Activated B cell treated with CpG ODN at 0.5 μM for 24 hours (primary cell): ENCODE measurements around the gene NOS1AP. TPM values are rescaled to one million over a fixed set of nuclear protein-coding genes. Genes with fewer than 3 reads are reported as not detected.

ENCODE experiments used
- ATAC-seq: fragments of 200-7000 bp; cut with Tn5 transposase; one replicate; pipeline ENCODE4 v1.10.0; 2021; ENCODE audit warnings: low read depth, mild to moderate bottlenecking, moderate library complexity
- CTCF ChIA-PET: fragments of 350-600 bp; sonication (Branson Sonifier 250); formaldehyde crosslinking; loops from one replicate; lab custom pipeline; 2021; ENCODE audit warnings: antibody characterized with exemption; lab: Charles Lee
- POLR2A ChIA-PET: fragments of 350-600 bp; sonication (Branson Sonifier 250); formaldehyde crosslinking; loops from one replicate; lab custom pipeline; 2021; ENCODE audit warnings: antibody characterized with exemption; lab: Charles Lee
- DNase-seq: peaks from one replicate; pipeline ENCODE4 v3.0.0; 2022
- H3K27ac Mint-ChIP-seq: one replicate; pipeline ENCODE4 v1.8.0; 2020; ENCODE audit warnings: mixed read lengths
- H3K27me3 Mint-ChIP-seq: one replicate; pipeline ENCODE4 v1.8.0; 2021; ENCODE audit warnings: mixed read lengths
- H3K36me3 Mint-ChIP-seq: one replicate; pipeline ENCODE4 v1.8.0; 2021; ENCODE audit warnings: low read depth, mixed read lengths
- H3K4me1 Mint-ChIP-seq: one replicate; pipeline ENCODE4 v1.8.0; 2021; ENCODE audit warnings: mixed read lengths
- H3K4me3 Mint-ChIP-seq: one replicate; pipeline ENCODE4 v1.8.0; 2020; ENCODE audit warnings: mild to moderate bottlenecking, mixed read lengths
- H3K9me3 Mint-ChIP-seq: one replicate; pipeline ENCODE4 v1.8.0; 2020; ENCODE audit warnings: mixed read lengths
- intact Hi-C: fragments of 100-400 bp; cut with micrococcal nuclease; formaldehyde crosslinking; loops from one replicate; pipeline ENCODE4 v1.15.1; 2024
- total RNA-seq: library from RNA; stranded (reverse); gene quantifications from 2 replicates; pipeline ENCODE4 v1.2.3, GENCODE V29; 2022
- TF ChIP-seq, protein P1 (sequence below): fragments of 200-600 bp; IDR thresholded peaks from one replicate; pipeline ENCODE4 v1.8.0; 2022; ENCODE audit warnings: antibody characterized with exemption, mild to moderate bottlenecking

Gene NOS1AP
- total RNA-seq, 1 donor from 2014 or later: not detected

DNA sequence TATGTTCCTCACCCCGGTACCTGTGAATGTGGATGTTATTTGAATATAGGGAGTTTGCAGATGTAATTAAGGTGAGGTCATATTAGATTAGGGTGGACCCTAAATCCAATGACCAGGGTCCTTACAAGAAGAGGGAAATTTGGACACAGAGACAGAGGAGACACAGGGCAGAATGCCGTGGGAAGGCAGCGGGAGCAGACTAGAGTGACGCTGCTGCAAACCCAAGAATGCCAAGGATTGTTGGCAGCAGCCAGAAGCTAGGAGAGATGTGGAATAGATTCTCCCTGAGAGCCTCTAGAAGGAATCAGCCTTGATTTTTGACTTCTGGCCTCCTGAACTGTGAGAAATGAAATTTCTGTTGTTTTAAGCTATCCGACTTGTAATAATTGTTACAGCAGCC is 253.5 kb downstream of the NOS1AP start:
- intact Hi-C loops: no loop called here
- ATAC-seq (no peak), DNase-seq (no peak)
- H3K4me3 Mint-ChIP-seq: no peak overlapping the region
- H3K27me3 Mint-ChIP-seq: peaks cover 16% of the 10 kb centered on the region
- no peaks in the 10 kb centered on the region for H3K4me1 Mint-ChIP-seq
- ChIA-PET POLR2A (no interaction called here), CTCF (no interaction called here)
- H3K9me3 Mint-ChIP-seq: no peaks in the 10 kb centered on the region
- H3K27ac Mint-ChIP-seq: no peak overlapping the region
- TF ChIP-seq, protein P1, sequence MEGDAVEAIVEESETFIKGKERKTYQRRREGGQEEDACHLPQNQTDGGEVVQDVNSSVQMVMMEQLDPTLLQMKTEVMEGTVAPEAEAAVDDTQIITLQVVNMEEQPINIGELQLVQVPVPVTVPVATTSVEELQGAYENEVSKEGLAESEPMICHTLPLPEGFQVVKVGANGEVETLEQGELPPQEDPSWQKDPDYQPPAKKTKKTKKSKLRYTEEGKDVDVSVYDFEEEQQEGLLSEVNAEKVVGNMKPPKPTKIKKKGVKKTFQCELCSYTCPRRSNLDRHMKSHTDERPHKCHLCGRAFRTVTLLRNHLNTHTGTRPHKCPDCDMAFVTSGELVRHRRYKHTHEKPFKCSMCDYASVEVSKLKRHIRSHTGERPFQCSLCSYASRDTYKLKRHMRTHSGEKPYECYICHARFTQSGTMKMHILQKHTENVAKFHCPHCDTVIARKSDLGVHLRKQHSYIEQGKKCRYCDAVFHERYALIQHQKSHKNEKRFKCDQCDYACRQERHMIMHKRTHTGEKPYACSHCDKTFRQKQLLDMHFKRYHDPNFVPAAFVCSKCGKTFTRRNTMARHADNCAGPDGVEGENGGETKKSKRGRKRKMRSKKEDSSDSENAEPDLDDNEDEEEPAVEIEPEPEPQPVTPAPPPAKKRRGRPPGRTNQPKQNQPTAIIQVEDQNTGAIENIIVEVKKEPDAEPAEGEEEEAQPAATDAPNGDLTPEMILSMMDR: no peak
- H3K36me3 Mint-ChIP-seq: no peaks in the 10 kb centered on the region

DNA sequence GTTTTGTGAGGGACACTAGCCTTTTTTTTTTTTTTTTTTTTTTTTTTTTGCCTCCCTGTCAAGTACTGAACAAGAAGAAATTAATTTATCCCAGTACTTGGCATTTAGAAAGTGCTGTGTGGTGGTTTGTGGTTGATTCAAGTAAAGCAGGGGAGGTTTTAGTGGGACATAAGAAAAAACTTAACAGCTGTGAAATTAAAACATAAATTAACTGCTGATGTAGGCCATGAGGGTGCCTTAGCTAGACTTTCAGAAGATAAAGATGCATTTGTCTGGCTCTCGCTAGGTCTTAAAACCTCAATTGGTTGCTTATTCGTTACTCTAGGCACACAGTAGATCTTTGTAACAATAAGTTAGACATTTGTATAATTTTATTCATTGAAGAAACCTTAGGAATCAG is 254.9 kb downstream of the NOS1AP start:
- H3K9me3 Mint-ChIP-seq: no peaks in the 10 kb centered on the region
- H3K4me3 Mint-ChIP-seq: no peak overlapping the region
- no peak overlapping the region for H3K27ac Mint-ChIP-seq
- POLR2A ChIA-PET: no interaction called here
- H3K27me3 Mint-ChIP-seq: peaks cover 11% of the 10 kb centered on the region
- no peaks in the 10 kb centered on the region for H3K4me1 Mint-ChIP-seq
- no peaks in the 10 kb centered on the region for H3K36me3 Mint-ChIP-seq
- DNase-seq: no peak
- CTCF ChIA-PET: no interaction called here
- ATAC-seq: no peak
- TF ChIP-seq, protein P1: no peak
- intact Hi-C loops: no loop called here

DNA sequence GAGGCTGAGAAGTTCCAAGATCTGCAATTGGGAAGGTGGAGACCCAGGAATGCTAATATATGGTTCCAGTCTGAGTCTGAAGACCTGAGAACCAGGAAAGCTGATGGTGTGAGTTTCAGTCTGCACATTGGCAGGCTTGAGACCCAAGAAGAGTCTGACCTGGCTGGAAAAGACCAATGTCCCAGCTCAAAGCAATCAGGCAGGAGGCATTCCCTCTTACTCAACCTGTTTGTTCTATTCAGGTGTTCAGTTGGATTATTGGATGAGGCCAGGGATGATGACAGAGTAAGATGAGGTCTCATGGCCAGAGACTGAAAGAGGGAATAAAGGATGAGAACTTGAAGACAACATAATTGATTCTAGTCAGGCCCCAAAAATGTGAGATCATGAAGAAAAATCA is 257.1 kb downstream of the NOS1AP start:
- no peak overlapping the region for H3K27ac Mint-ChIP-seq
- ChIA-PET CTCF (no interaction called here), POLR2A (no interaction called here)
- H3K9me3 Mint-ChIP-seq: no peaks in the 10 kb centered on the region
- TF ChIP-seq, protein P1: no peak
- no peaks in the 10 kb centered on the region for H3K36me3 Mint-ChIP-seq
- ATAC-seq (no peak), DNase-seq (no peak)
- H3K4me3 Mint-ChIP-seq: no peak overlapping the region
- intact Hi-C loops: no loop called here
- H3K27me3 Mint-ChIP-seq: peaks cover 7% of the 10 kb centered on the region
- H3K4me1 Mint-ChIP-seq: no peaks in the 10 kb centered on the region

DNA sequence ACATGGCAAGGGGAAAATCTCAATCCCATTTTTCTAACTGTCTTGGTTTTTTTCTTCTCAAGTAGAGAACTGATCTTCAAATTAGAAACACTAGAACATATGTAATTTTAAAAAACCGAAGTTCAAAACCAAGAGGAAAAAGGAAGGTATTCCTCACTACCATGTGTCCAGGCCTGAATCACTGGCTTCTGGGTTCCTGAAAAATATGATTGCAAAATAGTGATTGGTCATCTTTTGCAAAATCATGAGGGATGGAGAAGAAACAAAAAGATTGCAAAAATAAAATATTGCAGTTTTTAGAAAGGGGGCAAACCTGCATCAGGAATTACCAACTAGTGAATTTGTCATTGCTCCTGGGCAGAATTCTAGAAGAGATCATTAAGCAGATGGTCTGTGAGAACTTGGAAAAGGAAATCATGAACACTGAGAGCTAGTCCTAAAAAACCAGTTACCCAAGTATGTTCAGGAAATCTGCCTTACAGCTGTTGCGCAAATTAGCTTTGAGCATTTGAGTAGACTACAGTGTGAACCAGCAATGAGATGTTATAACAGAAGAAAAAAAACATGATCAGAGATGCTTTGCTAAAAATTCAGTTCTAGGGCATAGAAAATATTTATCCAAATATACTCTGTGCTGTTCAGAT is 257.8 kb downstream of the NOS1AP start:
- DNase-seq (no peak), ATAC-seq (no peak)
- Mint-ChIP-seq H3K4me3 (no peak overlapping the region), H3K27me3 (peaks cover 6% of the 10 kb centered on the region), H3K4me1 (no peaks in the 10 kb centered on the region), H3K36me3 (no peaks in the 10 kb centered on the region), H3K27ac (no peak overlapping the region), H3K9me3 (no peaks in the 10 kb centered on the region)
- intact Hi-C loops: no loop called here
- CTCF ChIA-PET: no interaction called here
- POLR2A ChIA-PET: no interaction called here
- TF ChIP-seq, protein P1: no peak

DNA sequence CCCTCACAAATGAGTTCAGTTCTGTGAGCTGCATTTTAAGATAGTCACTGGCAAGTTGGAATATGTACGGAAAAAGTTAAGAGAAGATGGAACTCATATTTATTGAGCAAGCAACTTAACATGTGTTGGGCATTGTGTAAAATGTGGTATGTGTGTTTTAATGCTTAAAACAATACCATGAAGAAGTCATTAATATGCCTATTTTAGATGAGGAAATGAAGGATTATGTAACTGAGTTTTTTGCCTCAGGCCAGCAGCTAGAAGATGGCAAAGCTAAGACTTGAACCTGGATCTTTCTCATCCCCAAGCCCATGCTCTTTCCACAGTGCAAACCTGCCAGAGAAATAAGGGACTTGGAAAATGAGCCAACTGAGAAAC is 258.3 kb downstream of the NOS1AP start:
- ATAC-seq (no peak), DNase-seq (no peak)
- CTCF ChIA-PET: no interaction called here
- Mint-ChIP-seq H3K36me3 (no peaks in the 10 kb centered on the region), H3K4me1 (no peaks in the 10 kb centered on the region), H3K27me3 (peaks cover 5% of the 10 kb centered on the region), H3K4me3 (no peak overlapping the region), H3K27ac (no peak overlapping the region), H3K9me3 (no peaks in the 10 kb centered on the region)
- intact Hi-C loops: no loop called here
- POLR2A ChIA-PET: no interaction called here
- TF ChIP-seq, protein P1: no peak
